HG03432 (cell line): ENCODE data around the gene AREL1.

Source experiments
- ATAC-seq: cut with Tn5 transposase; IDR thresholded peaks from one replicate; pipeline ENCODE4 v1.9.1; 2021; ENCODE audit warnings: mild to moderate bottlenecking, moderate library complexity; ENCODE audit not compliant: unreplicated experiment

The AREL1 gene

DNA sequence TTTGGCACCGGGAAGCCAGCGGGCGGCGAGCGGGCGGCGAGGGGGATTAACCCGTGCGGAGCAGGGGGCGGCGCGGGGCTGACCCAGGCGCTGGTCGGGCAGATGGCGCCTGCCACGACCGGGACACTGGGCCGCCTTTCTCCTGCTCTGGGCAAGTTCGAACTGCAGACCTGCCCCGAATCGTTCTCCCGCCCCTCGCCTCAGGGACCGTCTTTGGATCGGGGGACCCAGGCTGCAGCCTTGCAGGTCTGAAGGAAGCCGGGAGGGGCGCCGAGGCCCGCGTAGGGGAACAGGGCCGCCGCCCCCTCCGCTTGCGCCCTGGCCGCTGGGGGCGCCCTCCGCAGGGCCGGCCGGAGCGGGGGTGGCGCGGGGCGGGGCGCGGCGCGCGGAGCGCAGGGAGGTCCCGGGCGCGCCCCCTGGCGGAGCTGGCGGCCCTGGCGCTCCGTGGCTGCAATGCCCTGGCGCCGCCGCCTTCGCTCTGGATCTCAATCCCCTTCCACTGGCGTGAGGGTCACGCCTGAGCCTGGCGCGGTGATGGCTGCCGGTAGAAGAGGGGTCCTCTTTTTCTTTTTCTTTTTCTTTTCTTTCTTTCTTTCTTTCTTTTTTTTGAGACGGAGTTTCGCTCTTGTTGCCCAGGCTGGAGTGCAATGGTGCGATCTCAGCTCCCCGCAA is 100.4 kb downstream of the AREL1 start:
- ATAC-seq = peak; percentile 75

DNA sequence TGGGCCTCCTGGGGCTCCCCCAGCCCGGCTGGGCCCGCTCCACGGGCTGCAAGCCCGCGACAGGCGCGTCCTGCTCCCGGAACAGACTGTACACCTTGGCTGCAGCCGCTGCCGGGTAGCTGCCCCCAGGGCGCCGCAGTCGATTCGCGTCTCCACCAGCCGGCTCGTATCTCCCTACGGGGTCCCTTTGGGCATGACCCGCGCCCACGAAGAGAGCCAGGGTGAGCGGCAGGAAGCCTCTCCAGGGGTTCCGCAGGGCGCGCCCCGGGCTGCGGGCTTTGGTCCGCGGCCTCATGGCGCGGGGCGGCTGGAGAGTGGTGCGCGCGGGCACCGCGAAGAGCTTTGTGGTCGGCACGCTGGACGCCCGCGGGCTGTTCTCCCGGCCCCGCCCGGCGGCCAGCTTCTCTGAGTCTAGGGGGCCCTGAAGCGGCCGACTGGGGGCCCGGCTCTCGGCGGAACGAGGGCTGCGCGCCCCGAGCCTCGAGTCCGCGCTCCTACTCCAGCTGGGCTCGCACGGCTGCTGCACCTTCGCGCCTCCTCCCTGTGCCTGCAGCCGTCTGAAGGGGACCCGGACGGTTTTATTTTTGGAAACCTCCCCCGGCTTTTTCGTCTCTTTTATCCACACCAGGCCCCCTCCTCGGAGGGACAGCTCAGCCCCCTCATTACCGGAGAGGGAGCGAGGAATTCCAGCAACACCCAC is 101.1 kb downstream of the AREL1 start, which contains the start of gene LTBP2:
Gene LTBP2 (minus strand): TSS at position 588 of the 700 bp plus-strand sequence. CDS start 293 bp downstream, at position 295.
- ATAC-seq = no peak
